Endothelial cell (in vitro differentiated cells): Measurements from ENCODE around the gene TP53BP1. TPM values are rescaled to one million over a fixed set of nuclear protein-coding genes. Genes with fewer than 3 reads are reported as not detected.

Source experiments
- DNase-seq: peaks from one replicate; pipeline ENCODE4 v3.0.0; 2021; ENCODE audit warnings: low spot score
- H3K27ac Mint-ChIP-seq: one replicate; pipeline ENCODE4 v1.8.0; 2021; ENCODE audit warnings: mixed read lengths, inconsistent platforms; ENCODE audit not compliant: unreplicated experiment
- H3K27me3 Mint-ChIP-seq: one replicate; pipeline ENCODE4 v1.8.0; 2021; ENCODE audit warnings: mild to moderate bottlenecking, moderate library complexity, mixed read lengths, inconsistent platforms; ENCODE audit not compliant: unreplicated experiment
- H3K36me3 Mint-ChIP-seq: one replicate; pipeline ENCODE4 v1.8.0; 2021; ENCODE audit warnings: mild to moderate bottlenecking, low read depth, mixed read lengths, inconsistent platforms; ENCODE audit not compliant: unreplicated experiment
- H3K4me1 Mint-ChIP-seq: one replicate; pipeline ENCODE4 v1.8.0; 2021; ENCODE audit warnings: mild to moderate bottlenecking, mixed read lengths, inconsistent platforms; ENCODE audit not compliant: unreplicated experiment
- H3K4me3 Mint-ChIP-seq: one replicate; pipeline ENCODE4 v1.8.0; 2021; ENCODE audit warnings: mild to moderate bottlenecking, mixed read lengths, inconsistent platforms; ENCODE audit not compliant: unreplicated experiment
- H3K9me3 Mint-ChIP-seq: one replicate; pipeline ENCODE4 v1.8.0; 2021; ENCODE audit warnings: mixed read lengths, inconsistent platforms; ENCODE audit not compliant: unreplicated experiment
- total RNA-seq: library from RNA; stranded (reverse); fragmentation: NEBNext Ultra II Directional; extraction: Animal tissue kit (Norgen Biotek cat#: 25700); gene quantifications from one replicate; pipeline ENCODE4 v1.2.1, GENCODE V29; 2021; ENCODE audit not compliant: unreplicated experiment
- TF ChIP-seq, protein P1 (sequence below): fragments of 200-600 bp; sonication (generic); IDR thresholded peaks from one replicate; pipeline ENCODE4 v1.5.0; 2021; ENCODE audit warnings: antibody characterized with exemption; ENCODE audit not compliant: unreplicated experiment

The TP53BP1 gene
- total RNA-seq, 1 donor from 2014 or later = 97.5 TPM

DNA sequence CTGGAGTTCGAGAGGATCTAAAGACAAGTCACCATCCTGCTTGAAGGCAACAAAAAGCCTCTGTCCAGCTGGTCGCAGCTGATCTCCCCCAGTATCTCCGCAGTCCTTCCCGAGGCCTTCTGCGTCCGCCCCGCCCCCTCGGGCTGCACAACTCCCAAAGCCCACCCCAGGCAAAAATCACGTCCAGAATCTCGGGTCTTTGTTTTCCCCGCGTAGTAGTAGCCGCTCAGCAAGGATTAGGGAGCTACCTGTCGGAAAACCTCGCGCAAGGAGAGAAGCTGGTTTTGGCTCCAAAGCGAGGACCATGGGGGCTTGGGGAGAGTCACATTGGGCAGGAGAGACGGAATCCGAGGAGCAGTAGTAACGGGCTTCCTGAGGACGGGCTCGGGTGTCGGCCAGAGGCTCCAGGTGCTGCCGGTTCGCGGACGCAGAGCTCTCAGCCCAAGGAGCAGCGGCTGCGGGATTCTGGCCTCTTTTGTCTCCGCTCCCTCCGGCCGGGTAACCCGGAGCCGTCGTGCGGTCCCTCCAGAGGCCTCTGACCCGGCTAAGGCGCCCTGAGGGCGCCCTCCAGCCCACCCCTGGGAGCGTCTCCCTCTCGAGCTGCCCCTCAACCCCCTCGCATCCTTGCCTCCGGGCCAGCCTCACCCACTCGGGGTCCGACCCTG, 122.5 kb downstream of the TP53BP1 start:
- Mint-ChIP-seq H3K4me1 (peaks cover 43% of the 10 kb centered on the region), H3K27me3 (peaks cover 7% of the 10 kb centered on the region)

DNA sequence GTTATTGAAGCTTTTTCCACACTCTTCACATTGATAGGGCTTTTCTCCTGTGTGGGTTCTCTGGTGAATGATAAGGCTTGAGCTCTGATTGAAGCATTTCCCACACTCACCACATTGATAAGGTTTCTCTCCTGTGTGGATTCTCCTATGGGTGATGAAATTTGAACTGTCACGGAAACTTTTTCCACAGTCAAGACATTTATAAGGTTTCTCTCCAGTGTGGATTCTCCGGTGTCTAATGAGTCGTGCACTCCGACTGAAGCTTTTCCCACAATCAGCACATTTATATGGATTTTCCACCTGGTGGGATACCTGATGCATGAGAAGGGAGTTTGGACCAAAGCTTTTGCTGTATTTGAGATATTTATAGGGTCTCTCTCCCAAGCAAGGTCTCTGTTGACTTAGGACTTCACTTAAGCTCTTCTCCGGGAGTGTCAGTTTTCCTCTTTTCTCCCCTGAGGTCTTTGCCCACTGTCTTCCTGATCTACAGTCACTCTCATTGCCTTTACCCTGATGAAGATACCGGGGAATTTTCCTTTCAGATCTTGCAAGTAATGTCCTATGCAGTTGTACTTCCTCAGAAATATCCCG, 131.5 kb downstream of the TP53BP1 start:
- Mint-ChIP-seq H3K9me3 (peaks cover 10% of the 10 kb centered on the region), H3K27ac (no peak overlapping the region)

More for the DNA sequence above, 122.5 kb downstream of the TP53BP1 start:
- DNase-seq = peak; percentile 46
- H3K9me3 Mint-ChIP-seq = no peaks in the 10 kb centered on the region
- peak overlapping the region; percentile 97 for H3K4me3 Mint-ChIP-seq
- peaks cover 33% of the 10 kb centered on the region for H3K36me3 Mint-ChIP-seq
- H3K27ac Mint-ChIP-seq = peak overlapping the region; percentile 89
- TF ChIP-seq, protein P1, sequence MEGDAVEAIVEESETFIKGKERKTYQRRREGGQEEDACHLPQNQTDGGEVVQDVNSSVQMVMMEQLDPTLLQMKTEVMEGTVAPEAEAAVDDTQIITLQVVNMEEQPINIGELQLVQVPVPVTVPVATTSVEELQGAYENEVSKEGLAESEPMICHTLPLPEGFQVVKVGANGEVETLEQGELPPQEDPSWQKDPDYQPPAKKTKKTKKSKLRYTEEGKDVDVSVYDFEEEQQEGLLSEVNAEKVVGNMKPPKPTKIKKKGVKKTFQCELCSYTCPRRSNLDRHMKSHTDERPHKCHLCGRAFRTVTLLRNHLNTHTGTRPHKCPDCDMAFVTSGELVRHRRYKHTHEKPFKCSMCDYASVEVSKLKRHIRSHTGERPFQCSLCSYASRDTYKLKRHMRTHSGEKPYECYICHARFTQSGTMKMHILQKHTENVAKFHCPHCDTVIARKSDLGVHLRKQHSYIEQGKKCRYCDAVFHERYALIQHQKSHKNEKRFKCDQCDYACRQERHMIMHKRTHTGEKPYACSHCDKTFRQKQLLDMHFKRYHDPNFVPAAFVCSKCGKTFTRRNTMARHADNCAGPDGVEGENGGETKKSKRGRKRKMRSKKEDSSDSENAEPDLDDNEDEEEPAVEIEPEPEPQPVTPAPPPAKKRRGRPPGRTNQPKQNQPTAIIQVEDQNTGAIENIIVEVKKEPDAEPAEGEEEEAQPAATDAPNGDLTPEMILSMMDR = no peak

DNA sequence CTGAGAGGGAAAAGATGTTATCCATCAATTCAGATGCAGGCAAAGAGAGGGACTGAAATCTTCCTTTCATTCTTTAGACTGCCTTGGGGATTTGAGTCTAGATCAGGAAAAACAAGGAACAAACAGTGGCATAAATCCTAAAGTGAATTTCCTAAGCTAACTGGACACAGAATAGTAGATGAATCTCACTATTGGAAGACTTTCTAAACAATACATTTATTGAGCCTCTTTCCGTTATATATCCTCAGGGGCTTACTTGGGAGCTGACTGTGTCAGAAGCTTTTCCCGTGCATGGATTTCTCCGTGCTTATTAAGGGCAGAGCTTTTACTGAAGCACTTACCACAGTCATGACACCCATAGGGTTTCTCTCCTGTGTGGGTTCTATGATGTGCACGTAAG, 132.1 kb downstream of the TP53BP1 start:
- TF ChIP-seq, protein P1 = no peak
- H3K4me1 Mint-ChIP-seq = peaks cover 12% of the 10 kb centered on the region
- H3K36me3 Mint-ChIP-seq = peaks cover 63% of the 10 kb centered on the region
- peaks cover 10% of the 10 kb centered on the region for H3K9me3 Mint-ChIP-seq
- peak overlapping the region; percentile 79 for H3K4me3 Mint-ChIP-seq
- H3K27ac Mint-ChIP-seq = no peak overlapping the region
- DNase-seq = no peak
- H3K27me3 Mint-ChIP-seq = no peaks in the 10 kb centered on the region

More for the DNA sequence above, 131.5 kb downstream of the TP53BP1 start:
- Mint-ChIP-seq H3K4me1 (peaks cover 11% of the 10 kb centered on the region), H3K4me3 (peak overlapping the region; percentile 79), H3K36me3 (peaks cover 63% of the 10 kb centered on the region), H3K27me3 (no peaks in the 10 kb centered on the region)
- no peak for DNase-seq
- TF ChIP-seq, protein P1 = no peak

Other genes with a start within 250 kb of the TP53BP1 start
- not detected for gene TGM5, start 226.2 kb downstream of the TP53BP1 start, total RNA-seq
- 0.77 TPM for gene TGM7, start 190.9 kb downstream of the TP53BP1 start, total RNA-seq
- 9.6 TPM for gene LCMT2, start 162.6 kb downstream of the TP53BP1 start, total RNA-seq
- 45.5 TPM for gene ZSCAN29, start 122.1 kb downstream of the TP53BP1 start, total RNA-seq
- 14.6 TPM for gene TUBGCP4, start 122.1 kb downstream of the TP53BP1 start, total RNA-seq
- 1.8 TPM for gene MAP1A, start 24.5 kb upstream of the TP53BP1 start, total RNA-seq
- gene PPIP5K1, start 97.1 kb upstream of the TP53BP1 start, total RNA-seq = 26.9 TPM
- 12.8 TPM for gene CKMT1B, start 100.9 kb upstream of the TP53BP1 start, total RNA-seq
- gene STRC, start 125.6 kb upstream of the TP53BP1 start, total RNA-seq = 1.2 TPM
- gene CATSPER2, start 155.7 kb upstream of the TP53BP1 start, total RNA-seq = 1.9 TPM
- gene CKMT1A, start 200.7 kb upstream of the TP53BP1 start, total RNA-seq = 9.4 TPM